IPS DF 4.7 (cell line): ENCODE data around the gene ADRB2.
"Not testable (repeated sequence)": the region's sequence is repeated elsewhere in the genome, so short reads cannot be mapped to it uniquely, and the experiment has no call there.

ENCODE experiments used
- DNase-seq: peaks from one replicate; pipeline ENCODE4 v3.0.0-alpha.2; 2013; ENCODE audit warnings: low spot score; ENCODE audit errors: extremely low read depth

Gene ADRB2

DNA sequence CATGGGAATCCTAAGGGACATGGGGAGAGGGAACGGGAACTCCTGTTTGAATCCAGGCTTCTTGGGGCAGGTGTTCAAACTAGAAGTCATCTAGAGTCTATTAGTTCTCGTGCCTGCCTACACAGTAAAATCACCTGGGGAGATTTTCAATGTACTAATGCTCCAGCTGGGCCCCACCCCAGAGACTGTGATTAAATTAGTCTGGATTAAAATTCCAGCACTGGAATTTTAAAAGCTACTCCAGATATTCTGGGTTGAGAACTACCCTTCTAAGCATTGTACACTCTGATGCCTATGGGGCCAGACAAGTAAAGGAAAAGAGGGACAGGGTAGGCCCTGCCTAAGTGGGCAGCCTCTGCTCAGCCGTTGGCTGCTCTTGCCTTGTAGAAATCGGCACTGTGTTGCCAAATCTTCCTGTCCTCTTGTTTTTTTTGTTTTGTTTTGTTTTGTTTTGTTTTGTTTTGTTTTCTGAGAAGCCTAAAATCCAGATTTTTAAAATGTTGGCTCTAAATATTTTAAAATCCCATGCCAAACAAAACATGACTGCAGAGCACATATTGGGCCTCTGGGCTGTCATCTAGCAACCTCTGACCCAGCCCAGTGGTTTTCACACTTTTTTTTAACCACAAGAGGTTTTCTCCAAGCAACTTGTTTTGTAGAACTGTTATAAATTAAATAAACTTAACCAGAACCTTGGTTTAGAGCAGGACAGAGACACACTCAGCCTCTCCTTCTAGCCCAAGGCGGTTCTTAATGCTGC lies 29.0 kb downstream of the ADRB2 start:
- no peak for DNase-seq

- no peak for DNase-seq
These were observed 29.6 kb downstream of the ADRB2 start for GRCh38 chr5:148856009-148856367.

DNA sequence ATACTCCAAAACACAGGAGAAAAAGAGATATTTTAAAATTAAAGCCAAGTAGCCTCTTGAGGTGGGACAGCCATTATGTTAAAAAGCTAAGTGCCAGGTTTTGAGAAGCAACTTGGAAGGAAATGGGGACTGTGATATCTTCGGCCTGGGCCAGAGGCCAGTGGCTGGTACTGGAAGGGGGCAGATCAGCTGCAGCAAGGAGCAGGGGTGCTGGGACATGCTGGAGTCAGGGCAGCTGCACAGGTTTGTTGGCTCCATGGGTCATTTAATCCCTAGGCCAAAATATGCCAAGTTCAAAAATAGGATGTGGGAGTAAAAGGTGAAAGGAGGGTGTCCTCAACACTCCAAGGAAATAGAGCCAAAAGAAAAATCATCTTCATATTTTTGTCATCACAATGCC lies 30.0 kb downstream of the ADRB2 start:
- no peak for DNase-seq

DNA sequence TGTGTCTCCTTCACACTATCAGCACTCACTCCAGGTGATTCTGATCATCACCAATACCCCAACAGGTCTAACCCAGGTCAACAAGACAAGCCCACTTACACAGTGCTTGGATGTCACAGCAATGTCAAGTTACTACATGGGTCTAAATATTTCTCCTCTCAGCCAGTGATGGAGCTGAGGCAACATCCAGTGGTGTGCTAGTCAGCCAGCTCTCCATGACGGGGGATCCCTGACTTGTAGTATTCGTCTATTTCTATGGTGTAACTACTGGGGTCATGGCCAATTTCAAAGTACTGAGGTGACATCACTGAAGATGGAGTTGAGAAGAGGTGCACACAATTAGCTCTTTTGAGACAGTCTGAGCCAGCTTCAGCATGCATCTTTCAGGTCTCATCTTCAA lies 31.1 kb downstream of the ADRB2 start:
- DNase-seq, result no peak

DNA sequence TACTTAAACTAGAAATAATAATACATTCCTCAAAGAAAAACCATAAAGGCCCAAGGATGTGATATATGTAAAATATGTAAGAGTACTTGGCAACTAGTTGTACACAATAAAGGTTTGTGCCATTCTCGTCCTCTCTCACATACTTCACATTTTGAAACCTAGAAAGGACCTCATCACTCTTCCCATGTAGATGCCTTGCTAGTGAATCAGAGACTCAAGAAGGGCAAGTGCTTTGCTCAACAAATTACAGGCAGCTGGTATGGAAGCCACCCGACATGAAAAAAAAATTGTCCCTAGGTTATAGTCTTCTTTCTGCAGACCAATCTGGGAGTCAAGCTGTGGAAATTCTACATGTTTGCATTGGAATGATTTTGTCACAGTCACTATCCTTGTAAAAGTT lies 31.7 kb downstream of the ADRB2 start:
- no peak for DNase-seq

- DNase-seq, result no peak
These were observed 32.1 kb downstream of the ADRB2 start for GRCh38 chr5:148858547-148858946.

DNA sequence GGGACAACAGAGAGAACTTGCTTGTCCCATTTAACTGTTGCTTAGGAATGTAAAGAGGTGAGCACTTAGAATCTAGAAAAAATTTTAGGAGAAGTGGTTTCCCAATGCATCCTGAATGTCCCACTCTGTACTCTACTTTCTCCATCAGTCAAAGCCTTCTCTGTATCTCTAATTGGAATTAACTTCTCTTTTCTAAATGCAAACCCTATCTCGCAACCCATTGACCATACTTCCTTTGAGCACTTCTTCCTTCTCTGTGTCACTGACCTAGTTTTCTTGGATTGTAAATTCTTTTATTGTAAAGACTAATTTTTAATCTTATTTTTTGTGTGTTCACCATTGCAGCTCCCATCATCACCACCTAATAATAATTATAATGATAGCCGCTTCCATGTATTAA lies 33.3 kb downstream of the ADRB2 start:
- no peak for DNase-seq

DNA sequence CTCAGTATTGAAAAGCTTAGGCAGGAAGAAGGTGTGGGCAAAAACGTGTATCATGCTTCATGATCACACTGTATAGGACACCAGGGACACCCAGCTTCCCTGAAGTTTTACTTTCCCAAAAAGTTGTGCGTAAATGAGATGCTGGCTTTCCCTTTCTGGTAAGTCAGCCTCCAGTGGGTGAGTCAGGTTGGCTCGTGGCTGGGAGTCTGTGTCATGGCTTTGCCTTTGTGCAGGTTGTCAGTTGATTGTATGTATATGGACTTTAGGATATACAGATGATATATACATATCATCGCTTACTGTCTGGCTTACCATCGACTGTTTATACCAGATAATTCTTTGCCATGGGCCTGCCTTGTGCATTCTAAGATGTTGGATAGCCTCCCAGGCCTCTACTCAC lies 34.2 kb downstream of the ADRB2 start:
- no peak for DNase-seq

- DNase-seq, result no peak
These were observed 34.7 kb downstream of the ADRB2 start for GRCh38 chr5:148861088-148861487.

GRCh38 chr5:148861696-148862095 lies 35.3 kb downstream of the ADRB2 start:
- DNase-seq, result no peak

GRCh38 chr5:148864113-148864841 lies 37.9 kb downstream of the ADRB2 start:
- DNase-seq, result no peak

DNA sequence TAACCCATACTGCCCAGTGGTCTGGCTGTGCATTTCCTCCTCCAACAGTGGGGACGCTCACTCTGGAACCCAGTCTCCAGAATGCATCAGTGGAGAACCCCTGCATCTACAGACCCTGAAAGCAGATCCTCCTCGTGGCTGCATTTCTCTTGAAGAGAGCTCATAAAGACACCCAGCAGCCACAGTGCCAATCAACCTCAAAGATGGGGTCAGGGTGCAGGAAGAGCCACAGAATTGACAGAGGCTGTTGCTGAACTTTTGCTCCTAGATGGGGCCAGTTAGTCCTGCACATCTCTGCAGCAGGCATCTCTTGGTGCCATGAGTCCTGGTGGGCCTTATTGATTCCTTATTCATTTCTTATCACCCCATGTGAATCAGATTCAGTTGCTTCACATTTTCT lies 39.6 kb downstream of the ADRB2 start:
- no peak for DNase-seq

GRCh38 chr5:148873120-148873519 lies 46.7 kb downstream of the ADRB2 start:
- DNase-seq, result no peak

GRCh38 chr5:148873690-148874485 lies 47.5 kb downstream of the ADRB2 start:
- DNase-seq, result no peak

- DNase-seq, result no peak
These were observed 48.9 kb downstream of the ADRB2 start for GRCh38 chr5:148875205-148875875.

DNA sequence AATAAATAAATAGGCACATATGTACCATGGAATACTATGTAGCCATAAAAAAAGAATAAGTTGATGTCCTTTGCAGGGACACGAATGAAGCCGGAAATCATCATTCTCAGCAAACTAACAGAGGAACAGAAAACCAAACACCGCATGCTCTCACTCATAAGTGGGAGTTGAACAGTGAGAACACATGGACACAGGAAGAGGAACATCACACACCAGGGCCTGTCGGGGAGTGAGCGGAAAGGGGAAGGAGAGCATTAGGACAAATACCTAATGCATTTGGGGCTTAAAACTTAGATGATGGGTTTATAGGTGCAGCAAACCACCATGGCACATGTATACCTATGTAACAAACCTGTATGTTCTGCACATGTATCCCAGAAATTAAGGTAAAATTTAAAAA lies 51.0 kb downstream of the ADRB2 start:
- DNase-seq, result not testable (repeated sequence)
